Cardiac muscle cell (in vitro differentiated cells and primary cell): Measurements from ENCODE around the gene HLA-DMB. TPM values are rescaled to one million over a fixed set of nuclear protein-coding genes. Genes with fewer than 3 reads are reported as not detected.

Experiments
- DNase-seq, 2 donors: peaks; one replicate each; pipeline versions ENCODE4 v3.0.0 to v3.0.0-alpha.2; 2010 to 2017; ENCODE audit warnings: low read depth in 1 of 2, low spot score in 1 of 2
- H3K27ac ChIP-seq: fragments of 200-600 bp; sonication (generic); 2 replicates; pipeline ENCODE4 v1.5.1; 2016
- H3K27me3 ChIP-seq: fragments of 200-600 bp; sonication (generic); 2 replicates; pipeline ENCODE4 v1.6.0; 2016; ENCODE audit warnings: control low read depth
- H3K36me3 ChIP-seq: fragments of 200-600 bp; sonication (generic); 2 replicates; pipeline ENCODE4 v1.5.1; 2016; ENCODE audit warnings: control low read depth
- H3K4me1 ChIP-seq: fragments of 200-600 bp; sonication (generic); 2 replicates; pipeline ENCODE4 v1.8.1; 2017; ENCODE audit warnings: low read depth, mild to moderate bottlenecking, mixed run types
- H3K4me3 ChIP-seq: fragments of 200-600 bp; sonication (generic); 2 replicates; pipeline ENCODE4 v1.5.1; 2016; ENCODE audit warnings: mild to moderate bottlenecking
- H3K9me3 ChIP-seq: fragments of 200-600 bp; sonication (generic); 2 replicates; pipeline ENCODE4 v1.5.1; 2017; ENCODE audit warnings: low read depth, mild to moderate bottlenecking, control low read depth
- polyA plus RNA-seq: library from polyadenylated mRNA; unstranded; fragments of >200 nt; fragmentation: Nextera tagmentation; extraction: Ambion mirVana; gene quantifications from 2 replicates; pipeline ENCODE4 v1.2.1, GENCODE V29; 2016
- total RNA-seq: library from RNA; depleted of rRNA; stranded (reverse); fragments of >200 nt; gene quantifications from 2 replicates; pipeline ENCODE4 v1.2.3, GENCODE V29; 2016
- TF ChIP-seq, protein P1 (sequence below): IDR thresholded peaks from 2 replicates; pipeline ENCODE4 v1.5.1; 2012; ENCODE audit warnings: low read depth, mild to moderate bottlenecking, low read length

Gene HLA-DMB
- total RNA-seq (not detected in 2 replicates), polyA plus RNA-seq (not detected in 2 replicates)

DNA sequence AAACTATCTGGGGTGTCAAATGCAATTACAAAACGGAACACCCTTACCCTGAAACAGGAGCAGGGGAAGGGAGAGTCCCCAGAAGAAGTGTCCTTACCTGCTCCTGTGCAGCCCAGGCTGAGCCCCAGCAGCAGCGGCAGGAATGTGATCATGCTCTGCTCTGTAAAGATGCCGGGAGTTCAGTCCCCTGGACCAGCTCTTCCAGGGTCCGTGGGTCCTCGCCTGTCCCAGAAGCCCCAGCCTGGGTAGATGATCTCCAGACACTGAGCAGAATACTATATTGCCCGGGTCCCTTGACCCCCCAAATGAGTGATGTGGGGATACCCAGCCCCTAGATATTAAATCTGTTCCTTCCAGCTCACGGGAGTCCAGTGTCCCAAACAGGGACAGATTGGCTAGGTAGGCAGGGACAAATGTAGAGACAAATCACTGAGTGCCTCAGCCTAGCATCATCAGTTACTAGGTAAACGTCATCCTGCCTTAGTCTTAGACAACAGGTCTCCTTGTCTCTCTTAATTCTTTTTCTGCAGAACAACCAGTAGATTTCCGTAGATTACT, at the start of gene HLA-DMB:
TSS of gene HLA-DMB (minus strand) at position 373 of the 558 bp plus-strand sequence. CDS start at position 152, 221 bp downstream.
- peak; percentile 73 to 89 for DNase-seq
- no peaks in the 10 kb centered on the region for H3K36me3 ChIP-seq
- H3K4me3 ChIP-seq, result peak within 1 kb of the TSS; percentile 15
- H3K27ac ChIP-seq, result no peak within 1 kb of the TSS
- no peaks in the 10 kb centered on the region for H3K4me1 ChIP-seq
- H3K27me3 ChIP-seq, result peaks cover 27% of the 10 kb centered on the region
- H3K9me3 ChIP-seq, result no peaks in the 10 kb centered on the region
- TF ChIP-seq, protein P1, sequence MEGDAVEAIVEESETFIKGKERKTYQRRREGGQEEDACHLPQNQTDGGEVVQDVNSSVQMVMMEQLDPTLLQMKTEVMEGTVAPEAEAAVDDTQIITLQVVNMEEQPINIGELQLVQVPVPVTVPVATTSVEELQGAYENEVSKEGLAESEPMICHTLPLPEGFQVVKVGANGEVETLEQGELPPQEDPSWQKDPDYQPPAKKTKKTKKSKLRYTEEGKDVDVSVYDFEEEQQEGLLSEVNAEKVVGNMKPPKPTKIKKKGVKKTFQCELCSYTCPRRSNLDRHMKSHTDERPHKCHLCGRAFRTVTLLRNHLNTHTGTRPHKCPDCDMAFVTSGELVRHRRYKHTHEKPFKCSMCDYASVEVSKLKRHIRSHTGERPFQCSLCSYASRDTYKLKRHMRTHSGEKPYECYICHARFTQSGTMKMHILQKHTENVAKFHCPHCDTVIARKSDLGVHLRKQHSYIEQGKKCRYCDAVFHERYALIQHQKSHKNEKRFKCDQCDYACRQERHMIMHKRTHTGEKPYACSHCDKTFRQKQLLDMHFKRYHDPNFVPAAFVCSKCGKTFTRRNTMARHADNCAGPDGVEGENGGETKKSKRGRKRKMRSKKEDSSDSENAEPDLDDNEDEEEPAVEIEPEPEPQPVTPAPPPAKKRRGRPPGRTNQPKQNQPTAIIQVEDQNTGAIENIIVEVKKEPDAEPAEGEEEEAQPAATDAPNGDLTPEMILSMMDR, result no peak

DNA sequence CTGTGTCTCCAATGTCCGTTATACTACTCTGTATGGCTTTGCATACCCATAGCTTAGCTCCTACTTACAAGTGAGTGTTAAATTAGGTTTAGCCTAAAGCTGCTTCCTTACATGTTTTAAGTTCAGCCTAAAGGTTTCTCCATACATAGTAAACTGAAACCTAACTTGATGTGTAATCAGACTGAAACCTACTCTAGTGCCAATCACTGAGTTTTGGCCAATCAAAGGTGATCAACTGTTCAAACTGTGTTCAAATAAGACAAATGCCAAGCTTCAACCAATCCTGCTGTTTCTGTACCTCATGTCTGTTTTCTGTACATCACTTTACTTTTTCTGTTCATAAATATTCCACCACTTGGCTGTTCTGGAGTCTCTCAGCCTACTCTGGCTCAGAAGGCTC, 48.5 kb upstream of the HLA-DMB start:
- H3K4me3 ChIP-seq, result no peak overlapping the region
- no peak overlapping the region for H3K27ac ChIP-seq
- no peak for DNase-seq
- no peaks in the 10 kb centered on the region for H3K36me3 ChIP-seq
- TF ChIP-seq, protein P1, result no peak
- H3K4me1 ChIP-seq, result no peaks in the 10 kb centered on the region
- no peaks in the 10 kb centered on the region for H3K27me3 ChIP-seq
- H3K9me3 ChIP-seq, result no peaks in the 10 kb centered on the region

DNA sequence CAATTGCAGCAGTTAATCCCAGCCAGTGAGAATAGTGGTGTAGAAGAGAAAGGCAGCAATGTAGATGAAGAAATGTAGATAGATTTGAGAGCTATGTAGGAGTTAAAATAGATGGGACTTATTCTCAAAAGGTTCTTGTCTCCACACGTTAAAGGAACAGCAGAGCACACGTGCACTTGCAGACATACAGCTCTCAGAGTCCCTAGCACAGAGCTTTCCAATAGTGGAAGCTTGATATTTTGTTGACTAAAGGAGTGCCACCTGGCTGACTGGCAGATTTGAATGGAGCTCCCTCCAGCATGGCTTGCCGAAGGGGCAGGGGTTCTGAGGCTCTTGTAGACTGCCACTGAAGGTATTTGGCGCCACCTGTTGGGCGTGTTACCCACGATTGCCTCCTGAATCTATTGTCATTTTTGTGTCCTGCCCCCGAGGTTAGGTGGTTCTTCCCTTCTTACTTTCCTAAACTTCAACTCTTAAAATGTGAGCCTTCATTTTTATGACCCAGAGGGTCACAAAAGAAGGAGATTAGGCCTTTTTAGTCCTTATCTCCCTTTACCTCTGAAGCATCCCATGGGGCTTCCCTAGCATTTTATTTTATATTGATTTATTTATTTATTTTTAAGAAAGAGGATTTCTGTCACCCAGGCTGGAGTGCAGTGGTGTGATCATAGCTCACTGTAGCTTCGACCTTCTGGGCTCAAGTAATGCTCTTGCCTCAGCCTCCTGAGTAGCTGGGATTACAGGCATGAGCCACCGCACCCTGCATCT, 44.0 kb upstream of the HLA-DMB start:
- H3K4me1 ChIP-seq, result no peaks in the 10 kb centered on the region
- TF ChIP-seq, protein P1, result peak; percentile 83
- peak; percentile 89 to 93 for DNase-seq
- H3K9me3 ChIP-seq, result no peaks in the 10 kb centered on the region
- H3K36me3 ChIP-seq, result peaks cover 24% of the 10 kb centered on the region
- H3K27ac ChIP-seq, result no peak overlapping the region
- H3K27me3 ChIP-seq, result no peaks in the 10 kb centered on the region
- H3K4me3 ChIP-seq, result no peak overlapping the region

DNA sequence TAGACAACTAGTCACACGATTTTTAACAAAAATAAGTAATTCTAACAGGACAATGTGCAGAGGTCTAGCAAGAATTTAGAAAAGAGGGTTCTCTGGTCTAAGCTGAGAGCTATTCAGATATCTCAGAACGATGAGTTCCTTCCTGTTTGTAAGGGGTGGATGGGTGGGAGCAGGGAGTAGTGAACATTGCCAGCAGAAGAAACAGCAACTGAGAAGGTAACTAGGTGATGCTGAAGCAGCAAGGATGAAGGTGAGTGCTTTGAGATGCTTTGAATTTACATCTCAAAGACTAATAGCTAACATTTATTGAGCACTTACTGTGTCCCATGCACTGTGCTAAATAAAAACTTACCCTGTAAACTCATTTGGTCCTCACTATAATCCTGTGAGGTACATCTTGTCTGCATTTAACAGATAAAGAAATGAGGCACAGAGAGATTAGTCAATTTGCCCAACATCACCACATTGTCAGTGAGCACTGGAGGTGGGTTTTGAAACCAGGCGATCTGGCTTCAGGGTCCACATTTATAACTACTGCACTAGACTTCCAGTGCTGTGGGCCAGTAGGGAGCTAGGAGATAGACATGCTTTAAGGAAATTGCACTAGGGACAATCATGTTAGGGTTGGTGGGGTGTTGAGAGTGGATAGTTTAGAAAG, 43.3 kb upstream of the HLA-DMB start:
- TF ChIP-seq, protein P1, result no peak
- Histone ChIP-seq H3K4me3 (no peak overlapping the region), H3K36me3 (peaks cover 31% of the 10 kb centered on the region), H3K4me1 (no peaks in the 10 kb centered on the region), H3K27ac (peak overlapping the region; percentile 35), H3K9me3 (no peaks in the 10 kb centered on the region), H3K27me3 (no peaks in the 10 kb centered on the region)
- DNase-seq, result no peak

DNA sequence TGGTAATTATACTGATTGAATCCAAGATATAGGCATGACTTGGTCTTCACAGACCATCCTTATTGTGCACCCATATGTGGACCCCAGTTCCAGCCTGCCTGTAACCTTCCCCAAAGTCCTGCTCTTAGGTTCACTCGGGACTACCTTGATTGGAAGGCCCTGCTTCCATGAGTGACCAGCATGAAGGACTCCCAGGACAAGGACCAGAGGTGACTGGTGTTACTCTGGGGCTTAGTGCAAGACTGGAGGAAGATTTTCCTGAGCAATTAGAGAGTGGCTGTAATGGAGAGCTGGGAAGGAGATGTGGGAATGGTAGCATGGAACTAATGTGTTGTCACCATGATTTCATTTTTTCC, 42.6 kb upstream of the HLA-DMB start:
- H3K27ac ChIP-seq, result peak overlapping the region; percentile 35
- TF ChIP-seq, protein P1, result no peak
- no peaks in the 10 kb centered on the region for H3K9me3 ChIP-seq
- DNase-seq, result no peak
- no peaks in the 10 kb centered on the region for H3K4me1 ChIP-seq
- H3K4me3 ChIP-seq, result no peak overlapping the region
- H3K36me3 ChIP-seq, result peaks cover 36% of the 10 kb centered on the region
- H3K27me3 ChIP-seq, result no peaks in the 10 kb centered on the region
